ENCODE measurements around the gene CTDSPL.

CTDSPL gene

GRCh38 chr3:37943126-37943525 is 81.4 kb downstream of the CTDSPL start:
- DNase-seq (ENCODE audit: low read depth in 2 of 2): no peak

- no peak for DNase-seq (ENCODE audit: low read depth in 2 of 2)
These were observed 82.1 kb downstream of the CTDSPL start for GRCh38 chr3:37943631-37944314.

- no peak for DNase-seq (ENCODE audit: low read depth in 2 of 2)
These were observed 82.7 kb downstream of the CTDSPL start for GRCh38 chr3:37944391-37944842.

- DNase-seq (ENCODE audit: low read depth in 2 of 2): no peak
These were observed 83.6 kb downstream of the CTDSPL start for GRCh38 chr3:37945156-37945806.

- no peak for DNase-seq (ENCODE audit: low read depth in 2 of 2)
These were observed 84.3 kb downstream of the CTDSPL start for GRCh38 chr3:37945807-37946530.

- no peak for DNase-seq (ENCODE audit: low read depth in 2 of 2)
These were observed 84.8 kb downstream of the CTDSPL start for GRCh38 chr3:37946531-37946889.

GRCh38 chr3:37949866-37950265 is 88.2 kb downstream of the CTDSPL start:
- DNase-seq (ENCODE audit: low read depth in 2 of 2): no peak

GRCh38 chr3:37952564-37952963 is 90.9 kb downstream of the CTDSPL start:
- DNase-seq (ENCODE audit: low read depth in 2 of 2): no peak

GRCh38 chr3:37953226-37953625 is 91.5 kb downstream of the CTDSPL start:
- no peak for DNase-seq (ENCODE audit: low read depth in 2 of 2)

GRCh38 chr3:37953707-37954394 is 92.2 kb downstream of the CTDSPL start:
- DNase-seq (ENCODE audit: low read depth in 2 of 2): no peak

- no peak for DNase-seq (ENCODE audit: low read depth in 2 of 2)
These were observed 93.2 kb downstream of the CTDSPL start for GRCh38 chr3:37954881-37955280.

- DNase-seq (ENCODE audit: low read depth in 2 of 2): no peak
These were observed 94.4 kb downstream of the CTDSPL start for GRCh38 chr3:37955918-37956707.

- DNase-seq (ENCODE audit: low read depth in 2 of 2): no peak
These were observed 95.3 kb downstream of the CTDSPL start for GRCh38 chr3:37956723-37957538.

- no peak for DNase-seq (ENCODE audit: low read depth in 2 of 2)
These were observed 95.9 kb downstream of the CTDSPL start for GRCh38 chr3:37957539-37957936.

- DNase-seq (ENCODE audit: low read depth in 2 of 2): no peak
These were observed 100.1 kb downstream of the CTDSPL start for GRCh38 chr3:37961622-37962431.

GRCh38 chr3:37963016-37963415 is 101.3 kb downstream of the CTDSPL start:
- DNase-seq (ENCODE audit: low read depth in 2 of 2): no peak

GRCh38 chr3:37963635-37964034 is 102.0 kb downstream of the CTDSPL start:
- no peak for DNase-seq (ENCODE audit: low read depth in 2 of 2)

GRCh38 chr3:37964146-37964545 is 102.5 kb downstream of the CTDSPL start:
- no peak for DNase-seq (ENCODE audit: low read depth in 2 of 2)

GRCh38 chr3:37964716-37965115 is 103.0 kb downstream of the CTDSPL start:
- DNase-seq (ENCODE audit: low read depth in 2 of 2): no peak

All from stimulated activated CD4-positive, alpha-beta T cell treated with anti-CD3 and anti-CD28 coated beads, Interleukin-12 subunit alpha, Interleukin-12 subunit beta, amount 100 ng/mL, for 24 hours (primary cell).